K562 (cell line): ENCODE results near the gene UBE2R2. TPM values are rescaled to one million over a fixed set of nuclear protein-coding genes. Genes with fewer than 3 reads are reported as not detected.

Source experiments
- ATAC-seq: fragments of 200-7000 bp; cut with Tn5 transposase; 3 replicates; pipeline ENCODE4 v1.9.1; 2020; ENCODE audit warnings: moderate library complexity
- BruUV-seq: library from RNA; stranded (reverse); fragments of 400-500 nt; replicated peaks from 2 replicates; lab custom pipeline; 2021; lab: Mats Ljungman, UMichigan
- CTCF ChIA-PET: fragments of 300-600 bp; formaldehyde crosslinking; extraction: SDS; loops from one replicate; lab custom pipeline; 2021; ENCODE audit warnings: low intra/inter-chr PET ratio; lab: Yijun Ruan, JAX
- POLR2A ChIA-PET: fragments of 300-600, 350-650 bp; sonication (Branson Sonifier 250); formaldehyde crosslinking; extraction: SDS; loops from one replicate; lab custom pipeline; 2021; ENCODE audit warnings: antibody characterized with exemption, inconsistent platforms; lab: Yijun Ruan, JAX
- DNase-seq, 4 experiments: peaks; one replicate each; pipeline versions ENCODE4 v3.0.0 to v3.0.0-alpha.2; 2011 to 2018; ENCODE audit warnings: low spot score in 3 of 4, mixed read lengths in 3 of 4; ENCODE audit errors: extremely low read depth in 1 of 4
- FAIRE-seq: peaks from 2 replicates; lab custom pipeline; 2011; peaks lifted over from hg19 to GRCh38; lab: Jason Lieb, UNC
- H2AFZ ChIP-seq: 2 replicates; pipeline ENCODE4 v1.6.0; 2011; ENCODE audit warnings: low read depth, low read length, control low read depth, inconsistent platforms
- H3K27ac ChIP-seq: fragments of 200-600 bp; 3 replicates; pipeline ENCODE4 v1.8.0; 2011; ENCODE audit warnings: low read depth, mild to moderate bottlenecking, control low read depth, inconsistent platforms, low read length, moderate library complexity, mixed read lengths; ENCODE audit errors: extremely low read depth
- H3K27me3 ChIP-seq, 2 experiments: fragments of 300-600 bp in 1 of 2; 2 replicates in 1 of 2; 3 replicates in 1 of 2; pipeline versions ENCODE4 v1.6.0 to v1.8.0; 2011; ENCODE audit warnings: inconsistent platforms in 2 of 2, low read length in 2 of 2, mild to moderate bottlenecking in 1 of 2, mixed read lengths in 1 of 2, moderate library complexity in 1 of 2; ENCODE audit not compliant: control insufficient read depth in 2 of 2, insufficient read depth in 2 of 2
- H3K36me3 ChIP-seq: fragments of 300-600 bp; 3 replicates; pipeline ENCODE4 v1.8.0; 2011; ENCODE audit warnings: mild to moderate bottlenecking, low read length, inconsistent platforms; ENCODE audit not compliant: control insufficient read depth, insufficient read depth
- H3K4me1 ChIP-seq, 2 experiments: fragments of 200-600 bp in 1 of 2; replicated peaks in 1 of 2; 2 replicates in 1 of 2; 3 replicates in 1 of 2; pipeline versions ENCODE4 v1.5.1 to v1.8.0; 2011; ENCODE audit warnings: inconsistent platforms in 2 of 2, low read length in 2 of 2, mild to moderate bottlenecking in 1 of 2, mixed read lengths in 1 of 2, moderate library complexity in 1 of 2; ENCODE audit not compliant: control insufficient read depth in 2 of 2, insufficient read depth in 2 of 2
- H3K4me2 ChIP-seq: 2 replicates; pipeline ENCODE4 v1.6.1; 2011; ENCODE audit warnings: low read length, control low read depth, inconsistent platforms, mixed read lengths; ENCODE audit not compliant: insufficient read depth
- H3K4me3 ChIP-seq: fragments of 200-600 bp; sonication (generic), shearing (Covaris generic); 2 replicates; pipeline ENCODE4 v1.5.1; 2016; ENCODE audit warnings: control low read depth, inconsistent platforms
- H3K79me2 ChIP-seq: fragments of 200-600 bp; 3 replicates; pipeline ENCODE4 v1.8.0; 2011; ENCODE audit warnings: low read length, inconsistent platforms; ENCODE audit not compliant: control insufficient read depth, insufficient read depth
- H3K9ac ChIP-seq, 2 experiments: 2 replicates each; pipeline versions ENCODE4 v1.6.0 to v1.6.1; 2011; ENCODE audit warnings: low read depth in 2 of 2, low read length in 2 of 2, control low read depth in 1 of 2, inconsistent platforms in 1 of 2, mild to moderate bottlenecking in 1 of 2, mixed read lengths in 1 of 2; ENCODE audit not compliant: insufficient read depth in 1 of 2
- H3K9me1 ChIP-seq: one replicate; pipeline ENCODE4 v1.6.0; 2011; ENCODE audit warnings: inconsistent platforms, mild to moderate bottlenecking, low read length, moderate library complexity; ENCODE audit not compliant: control insufficient read depth, insufficient read depth
- H3K9me3 ChIP-seq: replicated peaks from 2 replicates; pipeline ENCODE4 v1.5.1; 2011; ENCODE audit warnings: low read depth, low read length, inconsistent platforms; ENCODE audit not compliant: control insufficient read depth, insufficient read depth
- H4K20me1 ChIP-seq: replicated peaks from 2 replicates; pipeline ENCODE4 v1.6.1; 2011; ENCODE audit warnings: low read length, inconsistent platforms, mixed read lengths; ENCODE audit not compliant: control insufficient read depth, insufficient read depth
- POLR2A ChIP-seq: fragments of 450-650 bp; conservative IDR thresholded peaks from 2 replicates; pipeline ENCODE4 v1.6.1; 2016
- POLR2G ChIP-seq: fragments of 200-400 bp; formaldehyde crosslinking; IDR thresholded peaks from 2 replicates; pipeline ENCODE4 v1.6.1; 2017; ENCODE audit warnings: low read depth, mild to moderate bottlenecking, antibody characterized with exemption, low read length, moderate library complexity
- TAF15 ChIP-seq: fragments of 200-400 bp; formaldehyde crosslinking; IDR thresholded peaks from 2 replicates; pipeline ENCODE4 v1.6.1; 2017; ENCODE audit warnings: mild to moderate bottlenecking, low read depth, low read length, moderate library complexity
- WGBS: fragments of 100-300 bp; shearing (Covaris generic); methylation state at CpG from one replicate; pipeline ENCODE4 v1.1.6; 2016; ENCODE audit warnings: low coverage, mixed read lengths; ENCODE audit not compliant: insufficient coverage; ENCODE audit errors: missing lambda C conversion rate; 5-methylcytosine and 5-hydroxymethylcytosine counted together
- in situ Hi-C: fragments of 300-500 bp; cut with MboI; formaldehyde crosslinking; loops from 4 replicates; pipeline ENCODE4 v1.15.0; 2018; ENCODE audit warnings: inconsistent platforms, mixed read lengths
- intact Hi-C: fragments of 100-400 bp; cut with micrococcal nuclease; formaldehyde crosslinking; loops from 2 replicates; pipeline ENCODE4 v1.14.2; 2022
- polyA plus RNA-seq, 8 experiments: library from polyadenylated mRNA; depleted of rRNA in 4 of 8; stranded (reverse) in 5 of 8; unstranded in 3 of 8; fragments of >200 nt; fragmentation: Nextera tagmentation in 2 of 8; fragmentation: Illumina TruSeq in 1 of 8; extraction: Ambion mirVana in 2 of 8; extraction: Trizol in 1 of 8; gene quantifications; 2 replicates each; pipeline versions ENCODE4 v1.2.1 to v1.2.3, GENCODE V29; 2011 to 2014; ENCODE audit warnings: inconsistent platforms in 1 of 8, missing spikeins in 1 of 8
- total RNA-seq, 7 experiments: library from RNA; depleted of rRNA in 6 of 7; stranded (reverse); fragments of >200 nt in 6 of 7; fragmentation: Illumina TruSeq in 2 of 7; extraction: Trizol in 2 of 7; gene quantifications; 2 replicates each; pipeline versions ENCODE4 v1.2.1 to v1.2.3, GENCODE V29; 2011 to 2021; ENCODE audit warnings: low replicate concordance in 1 of 7

The UBE2R2 gene
- total and polyA plus RNA-seq, 9 of the 15 experiments (the other 6 are each of a cell fraction or from before 2014, with no cell fraction given): 7.8 to 26.2 (median 11.8) TPM

DNA sequence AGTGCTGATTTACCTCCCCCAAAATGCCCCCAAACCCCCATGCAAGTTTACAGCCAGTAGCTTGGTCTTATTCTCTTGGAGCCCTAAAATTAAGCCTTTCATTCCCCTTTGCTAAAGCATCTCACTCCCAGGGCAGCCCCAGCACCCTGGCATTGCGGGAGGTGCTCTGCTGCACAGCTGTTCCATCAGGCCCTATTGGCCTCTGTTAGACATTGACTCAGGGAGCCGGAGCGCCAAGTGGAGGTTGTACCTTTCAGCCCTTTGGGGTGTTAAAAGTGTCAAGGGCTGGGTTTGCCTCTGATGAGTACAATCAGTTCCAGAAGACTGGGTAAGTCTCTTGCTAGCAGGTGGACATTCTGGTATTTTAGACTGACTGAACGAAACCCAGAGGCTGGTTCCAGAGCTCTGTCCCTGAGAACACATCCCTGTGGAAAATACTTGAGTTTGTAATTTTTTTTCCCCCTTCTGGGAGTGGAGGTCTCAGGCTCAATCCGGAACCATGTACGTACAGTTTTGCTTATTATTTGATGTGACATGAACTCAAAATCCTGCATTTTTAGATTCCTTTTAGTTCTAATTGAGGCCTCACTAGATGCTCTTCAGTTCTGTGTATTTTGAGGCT, 102.4 kb downstream of the UBE2R2 start:
- TF ChIP-seq POLR2G (0 out of 2 replicates have a peak, but pooled peaks have one; percentile 29), TAF15 (no peak), POLR2A (0 out of 2 replicates have a peak, but pooled peaks have one; percentile 20)
- TF ChIP-seq, all 486 proteins: peak for 2
- no peak overlapping the region for H2AFZ ChIP-seq
- H3K9me3 ChIP-seq: no peaks in the 10 kb centered on the region
- no peaks in the 10 kb centered on the region for H3K4me1 ChIP-seq
- 98% methylated on average over 6 of the region's 6 CpGs for WGBS
- no peaks in the 10 kb centered on the region; the same call in 1 of the 2 replicates for H4K20me1 ChIP-seq
- no peak overlapping the region for H3K4me3 ChIP-seq
- no peaks in the 10 kb centered on the region for H3K27me3 ChIP-seq
- intact Hi-C loops: loop anchor here (10.0 kb wide), 1 partner anchor 105 kb away; the partner anchor contains the start of gene UBE2R2
- no peak overlapping the region for H3K27ac ChIP-seq
- no peak overlapping the region for H3K9ac ChIP-seq
- ChIA-PET CTCF (interaction anchor here (0.6 kb wide), 1 partner anchor 106 kb away, joined by 3 read pairs; no protein-coding TSS in a partner anchor), POLR2A (interaction anchor here (1.3 kb wide), 1 partner anchor 51 kb away, joined by 3 read pairs; no protein-coding TSS in a partner anchor)
- BruUV-seq: no TSS peak
- no peak for ATAC-seq
- no peak for DNase-seq
- no peaks in the 10 kb centered on the region for H3K9me1 ChIP-seq
- in situ Hi-C loops: no loop called here
- no peak overlapping the region for H3K4me2 ChIP-seq
- FAIRE-seq: no peak
- H3K79me2 ChIP-seq: no peaks in the 10 kb centered on the region
- peaks cover 90% of the 10 kb centered on the region for H3K36me3 ChIP-seq
